HepG2 (cell line): ENCODE data around the gene PSENEN. TPM values are rescaled to one million over a fixed set of nuclear protein-coding genes. Genes with fewer than 3 reads are reported as not detected.

Experiments
- FIP1L1 ChIP-seq: fragments of 200-400 bp; formaldehyde crosslinking; IDR thresholded peaks from 2 replicates; pipeline ENCODE4 v1.6.1; 2018; ENCODE audit warnings: low read depth, mild to moderate bottlenecking, low read length, moderate library complexity, borderline replicate concordance; ENCODE audit not compliant: insufficient read depth
- FLYWCH1 ChIP-seq: sonication (generic); formaldehyde crosslinking; IDR thresholded peaks from 2 replicates; pipeline ENCODE4 v1.8.1; 2023; ENCODE audit warnings: mild to moderate bottlenecking, missing genetic modification reagents
- HNF4G ChIP-seq, 2 experiments: sonication (generic) in 1 of 2; formaldehyde crosslinking in 1 of 2; IDR thresholded peaks; 2 replicates each; pipeline versions ENCODE4 v1.4.0 to v1.6.1; 2011 to 2020; ENCODE audit warnings: borderline replicate concordance in 2 of 2, low read depth in 2 of 2, mild to moderate bottlenecking in 2 of 2, low read length in 1 of 2, missing genetic modification reagents in 1 of 2, moderate library complexity in 1 of 2
- HNRNPK ChIP-seq: fragments of 200-400 bp; formaldehyde crosslinking; IDR thresholded peaks from 2 replicates; pipeline ENCODE4 v1.6.1; 2018; ENCODE audit warnings: low read length, low read depth, moderate library complexity, mild to moderate bottlenecking; ENCODE audit not compliant: poor library complexity, severe bottlenecking
- MIER2 ChIP-seq: IDR thresholded peaks from 2 replicates; pipeline ENCODE4 v1.6.1; 2016; ENCODE audit warnings: missing biosample characterization, missing genetic modification reagents
- NFAT5 ChIP-seq: sonication (generic); formaldehyde crosslinking; IDR thresholded peaks from 2 replicates; pipeline ENCODE4 v1.4.0; 2020; ENCODE audit warnings: missing genetic modification reagents
- NKX3-1 ChIP-seq: sonication (generic); formaldehyde crosslinking; IDR thresholded peaks from 2 replicates; pipeline ENCODE4 v1.5.0; 2020; ENCODE audit warnings: missing genetic modification reagents
- PHF8 ChIP-seq: sonication (generic); formaldehyde crosslinking; IDR thresholded peaks from 2 replicates; pipeline ENCODE4 v1.5.0; 2020; ENCODE audit warnings: missing genetic modification reagents
- RXRB ChIP-seq: IDR thresholded peaks from 2 replicates; pipeline ENCODE4 v1.6.1; 2016; ENCODE audit warnings: borderline replicate concordance, missing genetic modification reagents, missing compliant biosample characterization
- SALL2 ChIP-seq: sonication (generic); formaldehyde crosslinking; IDR thresholded peaks from 2 replicates; pipeline ENCODE4 v1.8.1; 2023; ENCODE audit warnings: mild to moderate bottlenecking, missing genetic modification reagents, inconsistent platforms
- SRSF4 ChIP-seq: fragments of 200-400 bp; formaldehyde crosslinking; IDR thresholded peaks from one replicate; pipeline ENCODE4 v1.6.1; 2018; ENCODE audit warnings: mild to moderate bottlenecking, low read depth, low read length, moderate library complexity; ENCODE audit not compliant: poor library complexity, severe bottlenecking
- ZC3H13 ChIP-seq: sonication (generic); formaldehyde crosslinking; IDR thresholded peaks from 2 replicates; pipeline ENCODE4 v1.8.1; 2023; ENCODE audit warnings: mild to moderate bottlenecking, missing genetic modification reagents, moderate library complexity
- ZNF263 ChIP-seq: sonication (generic); formaldehyde crosslinking; IDR thresholded peaks from 2 replicates; pipeline ENCODE4 v1.4.0; 2020; ENCODE audit warnings: missing genetic modification reagents
- ZNF292 ChIP-seq: sonication (generic); formaldehyde crosslinking; IDR thresholded peaks from 2 replicates; pipeline ENCODE4 v1.8.1; 2022; ENCODE audit warnings: mild to moderate bottlenecking, low read depth, missing genetic modification reagents, borderline replicate concordance
- ZNF484 ChIP-seq: sonication (generic); formaldehyde crosslinking; IDR thresholded peaks from 2 replicates; pipeline ENCODE4 v1.5.1; 2020; ENCODE audit warnings: mild to moderate bottlenecking, low read depth, missing genetic modification reagents, borderline replicate concordance
- ZNF607 ChIP-seq: sonication (generic); formaldehyde crosslinking; IDR thresholded peaks from 2 replicates; pipeline ENCODE4 v1.5.1; 2020; ENCODE audit warnings: missing genetic modification reagents, mild to moderate bottlenecking, borderline replicate concordance
- ZNF7 ChIP-seq: IDR thresholded peaks from 2 replicates; pipeline ENCODE4 v1.6.1; 2016; ENCODE audit warnings: missing biosample characterization, missing genetic modification reagents
- ZNF788 ChIP-seq: sonication (generic); formaldehyde crosslinking; IDR thresholded peaks from 2 replicates; pipeline ENCODE4 v1.5.0; 2020; ENCODE audit warnings: mild to moderate bottlenecking, missing genetic modification reagents, borderline replicate concordance
- polyA plus RNA-seq, 8 experiments: library from polyadenylated mRNA; depleted of rRNA in 3 of 8; stranded (reverse) in 7 of 8; unstranded in 1 of 8; fragments of >200 nt; fragmentation: Illumina TruSeq in 4 of 8; extraction: Trizol in 4 of 8; gene quantifications; 2 replicates each; pipeline versions ENCODE4 v1.2.1 to v1.2.3, GENCODE V29; 2011 to 2016; ENCODE audit warnings: low read depth in 4 of 8, missing spikeins in 1 of 8, mixed read lengths in 1 of 8; ENCODE audit not compliant: insufficient read depth in 1 of 8
- total RNA-seq, 5 experiments: library from RNA; depleted of rRNA; stranded (reverse); fragments of >200 nt; fragmentation: Illumina TruSeq; extraction: Trizol; gene quantifications; 2 replicates each; pipeline ENCODE4 v1.2.3, GENCODE V29; 2016; ENCODE audit warnings: low read depth in 1 of 5
- TF ChIP-seq, protein P1 (sequence below), 2 experiments: IDR thresholded peaks; 2 replicates each; pipeline ENCODE4 v1.6.1; 2011 to 2012; ENCODE audit warnings: low read length in 2 of 2, borderline replicate concordance in 1 of 2, low read depth in 1 of 2, mild to moderate bottlenecking in 1 of 2, moderate library complexity in 1 of 2

The PSENEN gene
- total and polyA plus RNA-seq, 2 of the 13 experiments (the other 11 are each of a cell fraction or from before 2014, with no cell fraction given), result 16.9 to 34.2 TPM

DNA sequence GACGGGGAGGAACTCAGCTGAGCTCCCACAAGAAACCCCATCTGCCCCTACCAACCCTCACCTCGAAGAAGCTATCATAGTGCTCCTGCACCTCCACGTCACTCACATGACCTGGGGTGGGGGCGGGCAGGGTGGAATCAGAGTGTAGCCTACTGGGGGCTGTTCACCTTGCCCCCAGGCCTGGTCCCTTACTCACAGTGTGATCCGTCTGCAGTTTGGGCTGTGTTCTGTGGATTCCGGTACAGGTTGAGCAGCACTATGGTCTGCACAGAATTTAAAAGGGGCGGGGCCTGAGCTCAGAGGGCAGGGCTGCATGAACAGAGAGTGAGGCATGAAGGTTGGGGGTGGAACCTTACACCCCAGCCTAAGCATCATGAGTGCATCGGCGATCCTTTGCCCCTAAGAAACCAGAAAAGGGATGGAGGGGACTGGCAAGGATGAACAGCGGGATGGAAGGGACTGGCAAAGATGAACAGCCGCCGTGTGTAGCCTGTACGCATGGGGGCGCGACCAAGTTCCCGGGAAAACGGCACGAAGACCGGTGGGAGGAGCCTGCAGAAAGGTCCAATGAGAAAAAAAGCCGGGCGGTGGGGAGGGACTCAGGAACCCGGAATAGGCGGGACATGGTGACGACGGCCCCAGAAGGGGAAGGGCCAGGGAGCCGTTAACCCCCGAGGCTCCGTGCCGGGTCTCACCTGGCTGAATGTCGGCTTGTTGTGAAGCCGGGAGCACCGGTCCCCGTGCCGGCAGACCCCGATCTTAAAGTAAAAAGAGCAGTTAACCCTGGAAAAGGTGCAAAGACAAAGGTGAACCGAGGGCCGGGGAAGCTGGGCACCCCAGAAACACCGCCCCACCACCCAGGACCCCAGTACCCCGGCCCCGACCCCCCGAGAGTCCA is 772 bp upstream of the PSENEN start (continued):
- no peak for TF ChIP-seq NFAT5 (CRISPR knock-in tag)
- no peak for TF ChIP-seq FIP1L1
- TF ChIP-seq RXRB, result no peak
- TF ChIP-seq HNF4G (IDR thresholded peaks at IDR 0.05; ENCODE audit: borderline replicate concordance, low read depth, low read length), result no peak
- no peak for TF ChIP-seq HNF4G (CRISPR knock-in tag; IDR thresholded peaks at IDR 0.05; ENCODE audit: borderline replicate concordance, low read depth)
- no peak for TF ChIP-seq ZC3H13 (CRISPR knock-in tag)
- no peak for TF ChIP-seq ZNF7 (CRISPR knock-in tag)
- no peak for TF ChIP-seq ZNF292 (CRISPR knock-in tag)
- TF ChIP-seq, protein P1, sequence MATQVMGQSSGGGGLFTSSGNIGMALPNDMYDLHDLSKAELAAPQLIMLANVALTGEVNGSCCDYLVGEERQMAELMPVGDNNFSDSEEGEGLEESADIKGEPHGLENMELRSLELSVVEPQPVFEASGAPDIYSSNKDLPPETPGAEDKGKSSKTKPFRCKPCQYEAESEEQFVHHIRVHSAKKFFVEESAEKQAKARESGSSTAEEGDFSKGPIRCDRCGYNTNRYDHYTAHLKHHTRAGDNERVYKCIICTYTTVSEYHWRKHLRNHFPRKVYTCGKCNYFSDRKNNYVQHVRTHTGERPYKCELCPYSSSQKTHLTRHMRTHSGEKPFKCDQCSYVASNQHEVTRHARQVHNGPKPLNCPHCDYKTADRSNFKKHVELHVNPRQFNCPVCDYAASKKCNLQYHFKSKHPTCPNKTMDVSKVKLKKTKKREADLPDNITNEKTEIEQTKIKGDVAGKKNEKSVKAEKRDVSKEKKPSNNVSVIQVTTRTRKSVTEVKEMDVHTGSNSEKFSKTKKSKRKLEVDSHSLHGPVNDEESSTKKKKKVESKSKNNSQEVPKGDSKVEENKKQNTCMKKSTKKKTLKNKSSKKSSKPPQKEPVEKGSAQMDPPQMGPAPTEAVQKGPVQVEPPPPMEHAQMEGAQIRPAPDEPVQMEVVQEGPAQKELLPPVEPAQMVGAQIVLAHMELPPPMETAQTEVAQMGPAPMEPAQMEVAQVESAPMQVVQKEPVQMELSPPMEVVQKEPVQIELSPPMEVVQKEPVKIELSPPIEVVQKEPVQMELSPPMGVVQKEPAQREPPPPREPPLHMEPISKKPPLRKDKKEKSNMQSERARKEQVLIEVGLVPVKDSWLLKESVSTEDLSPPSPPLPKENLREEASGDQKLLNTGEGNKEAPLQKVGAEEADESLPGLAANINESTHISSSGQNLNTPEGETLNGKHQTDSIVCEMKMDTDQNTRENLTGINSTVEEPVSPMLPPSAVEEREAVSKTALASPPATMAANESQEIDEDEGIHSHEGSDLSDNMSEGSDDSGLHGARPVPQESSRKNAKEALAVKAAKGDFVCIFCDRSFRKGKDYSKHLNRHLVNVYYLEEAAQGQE (IDR thresholded peaks at IDR 0.05; ENCODE audit: borderline replicate concordance in 1 of 2, low read depth in 1 of 2, low read length in 2 of 2), result no peak
- TF ChIP-seq ZNF263 (CRISPR knock-in tag), result peak; percentile 31; the same call in 1 of the 2 replicates
- no peak for TF ChIP-seq ZNF607 (CRISPR knock-in tag)
- TF ChIP-seq HNRNPK, result no peak
- TF ChIP-seq SRSF4, result no peak
- TF ChIP-seq SALL2 (CRISPR knock-in tag), result peak; percentile 46; the same call in 1 of the 2 replicates
- no peak for TF ChIP-seq MIER2 (CRISPR knock-in tag)
- TF ChIP-seq ZNF788, result peak; percentile 56; the same call in 1 of the 2 replicates
- TF ChIP-seq ZNF484 (CRISPR knock-in tag), result no peak
- peak; percentile 4; the same call in 1 of the 2 replicates for TF ChIP-seq PHF8 (CRISPR knock-in tag)
- no peak for TF ChIP-seq FLYWCH1 (CRISPR knock-in tag)
- no peak for TF ChIP-seq NKX3-1
